ENCODE results near the gene KCND3.
A peak's percentile ranks its signal among the peaks of the same experiment; 100 is the strongest.

The KCND3 gene

GRCh38 chr1:111791776-111792175, 197.7 kb downstream of the KCND3 start:
- TF ChIP-seq, protein P1, sequence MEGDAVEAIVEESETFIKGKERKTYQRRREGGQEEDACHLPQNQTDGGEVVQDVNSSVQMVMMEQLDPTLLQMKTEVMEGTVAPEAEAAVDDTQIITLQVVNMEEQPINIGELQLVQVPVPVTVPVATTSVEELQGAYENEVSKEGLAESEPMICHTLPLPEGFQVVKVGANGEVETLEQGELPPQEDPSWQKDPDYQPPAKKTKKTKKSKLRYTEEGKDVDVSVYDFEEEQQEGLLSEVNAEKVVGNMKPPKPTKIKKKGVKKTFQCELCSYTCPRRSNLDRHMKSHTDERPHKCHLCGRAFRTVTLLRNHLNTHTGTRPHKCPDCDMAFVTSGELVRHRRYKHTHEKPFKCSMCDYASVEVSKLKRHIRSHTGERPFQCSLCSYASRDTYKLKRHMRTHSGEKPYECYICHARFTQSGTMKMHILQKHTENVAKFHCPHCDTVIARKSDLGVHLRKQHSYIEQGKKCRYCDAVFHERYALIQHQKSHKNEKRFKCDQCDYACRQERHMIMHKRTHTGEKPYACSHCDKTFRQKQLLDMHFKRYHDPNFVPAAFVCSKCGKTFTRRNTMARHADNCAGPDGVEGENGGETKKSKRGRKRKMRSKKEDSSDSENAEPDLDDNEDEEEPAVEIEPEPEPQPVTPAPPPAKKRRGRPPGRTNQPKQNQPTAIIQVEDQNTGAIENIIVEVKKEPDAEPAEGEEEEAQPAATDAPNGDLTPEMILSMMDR (conservative IDR thresholded peaks at IDR 0.05; ENCODE audit: low read length) = no peak
- H3K4me3 ChIP-seq (ENCODE audit: low read length) = no peak overlapping the region
- DNase-seq (ENCODE audit: low read depth) = no peak

DNA sequence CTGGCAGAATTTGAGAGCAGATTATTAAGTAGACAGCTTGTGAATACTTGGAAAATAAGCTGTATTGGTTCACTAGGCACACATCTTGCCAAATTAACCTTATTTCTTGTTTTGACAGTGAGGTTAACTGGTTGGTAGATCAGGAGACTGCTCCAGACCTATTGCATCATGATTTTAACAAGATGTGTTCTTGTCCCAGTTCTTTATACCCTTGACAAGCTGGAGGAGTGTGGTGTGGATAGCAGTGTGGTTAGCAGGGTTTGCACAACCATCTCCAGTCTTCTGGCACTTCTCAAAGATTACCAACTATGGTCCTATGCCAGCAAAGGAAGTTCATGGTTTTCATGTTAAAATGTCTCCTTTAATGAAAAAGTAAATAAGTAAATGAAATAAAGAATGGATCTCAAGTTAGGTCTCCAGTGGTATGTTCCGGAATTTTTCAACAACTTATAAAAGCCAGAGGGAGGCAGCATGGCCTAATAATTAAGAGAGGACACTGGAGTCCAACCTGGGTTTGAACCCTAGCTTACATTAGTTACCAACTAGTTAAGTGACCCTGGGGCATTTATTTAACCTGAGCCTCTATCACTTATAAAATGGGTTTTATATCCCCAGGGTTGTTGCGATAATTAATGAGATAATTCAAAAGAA, 199.7 kb downstream of the KCND3 start:
- TF ChIP-seq, protein P1 (conservative IDR thresholded peaks at IDR 0.05; ENCODE audit: low read length) = peak; percentile 27
- no peak overlapping the region for H3K4me3 ChIP-seq (ENCODE audit: low read length)
- DNase-seq (ENCODE audit: low read depth) = peak; percentile 99

- DNase-seq (ENCODE audit: low read depth) = peak; percentile 84
- no peak overlapping the region for H3K4me3 ChIP-seq (ENCODE audit: low read length)
- TF ChIP-seq, protein P1 (conservative IDR thresholded peaks at IDR 0.05; ENCODE audit: low read length) = no peak
These were observed 200.3 kb downstream of the KCND3 start for GRCh38 chr1:111789142-111789541.

DNA sequence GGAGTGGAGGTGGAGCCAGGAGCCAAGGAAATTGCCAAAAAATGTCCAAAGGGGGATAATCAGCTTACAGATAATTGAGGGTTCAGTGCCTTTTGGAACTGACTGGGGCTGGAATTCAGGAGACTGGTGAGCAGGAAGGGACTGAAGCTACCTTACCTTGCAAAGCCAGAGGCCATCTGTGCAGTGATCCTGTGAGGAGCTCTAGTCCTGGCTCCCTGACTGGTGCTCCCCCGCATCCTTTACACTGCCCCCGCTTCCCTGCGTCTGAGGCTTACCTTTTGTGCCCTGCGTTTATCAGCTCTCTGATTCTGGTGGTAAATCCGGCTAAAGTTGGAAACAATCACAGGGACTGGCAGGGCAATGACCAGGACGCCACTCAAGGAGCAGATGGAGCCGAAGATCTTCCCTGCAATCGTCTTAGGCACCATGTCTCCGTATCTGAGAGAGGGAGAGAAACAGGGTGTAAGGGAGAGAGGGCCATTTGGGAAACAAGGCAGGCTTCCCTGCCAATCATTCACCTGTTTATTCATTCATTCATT, 202.7 kb downstream of the KCND3 start:
- no peak overlapping the region for H3K4me3 ChIP-seq (ENCODE audit: low read length)
- DNase-seq (ENCODE audit: low read depth) = no peak
- TF ChIP-seq, protein P1 (conservative IDR thresholded peaks at IDR 0.05; ENCODE audit: low read length) = no peak

GRCh38 chr1:111784273-111784901, 205.1 kb downstream of the KCND3 start:
- TF ChIP-seq, protein P1 (conservative IDR thresholded peaks at IDR 0.05; ENCODE audit: low read length) = no peak
- H3K4me3 ChIP-seq (ENCODE audit: low read length) = no peak overlapping the region
- DNase-seq (ENCODE audit: low read depth) = no peak

- H3K4me3 ChIP-seq (ENCODE audit: low read length) = no peak overlapping the region
- TF ChIP-seq, protein P1 (conservative IDR thresholded peaks at IDR 0.05; ENCODE audit: low read length) = no peak
- no peak for DNase-seq (ENCODE audit: low read depth)
These were observed 209.9 kb downstream of the KCND3 start for GRCh38 chr1:111779546-111779945.

DNA sequence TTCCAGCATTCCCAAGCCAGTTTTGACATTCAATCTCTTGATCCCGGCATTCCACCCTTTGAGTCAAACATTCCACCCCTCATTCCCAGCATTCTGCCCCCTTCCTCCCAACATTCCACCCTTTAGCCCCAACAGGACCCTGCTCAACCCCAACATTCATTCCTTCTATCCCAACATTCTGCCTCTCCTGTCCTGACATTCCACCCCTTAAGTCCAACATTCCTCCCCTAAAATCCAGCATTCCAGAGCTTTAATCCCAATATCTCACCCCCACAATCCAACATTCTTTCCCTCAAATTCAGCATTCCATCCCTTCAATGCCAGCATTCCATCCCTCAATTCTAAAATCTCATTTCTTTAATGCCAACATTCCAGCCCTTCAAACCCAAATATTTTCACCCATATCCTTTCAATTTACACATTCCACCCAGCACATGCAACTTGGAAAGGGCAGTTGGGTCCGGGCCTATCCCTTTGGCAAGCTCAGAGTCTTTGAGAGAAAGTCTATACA, 210.9 kb downstream of the KCND3 start:
- TF ChIP-seq, protein P1 (conservative IDR thresholded peaks at IDR 0.05; ENCODE audit: low read length) = no peak
- no peak overlapping the region for H3K4me3 ChIP-seq (ENCODE audit: low read length)

More for the DNA sequence above, 210.9 kb downstream of the KCND3 start:
- peak; percentile 84 for DNase-seq (ENCODE audit: low read depth)

Data from AG10803 (cell line).